ENCODE measurements around the gene ZDHHC1.
A peak's percentile ranks its signal among the peaks of the same experiment; 100 is the strongest.

ZDHHC1 gene

GRCh38 chr16:67432506-67432890 is 16.2 kb upstream of the ZDHHC1 start:
- H3K9ac ChIP-seq (ENCODE audit: low read depth, low read length, poor library complexity, severe bottlenecking) = peak overlapping the region; percentile 36

GRCh38 chr16:67431775-67432505 is 15.7 kb upstream of the ZDHHC1 start:
- Histone ChIP-seq H3K4me1 (ENCODE audit: insufficient read depth, low read length, poor library complexity, severe bottlenecking) (no peaks in the 10 kb centered on the region), H3K9me3 (ENCODE audit: insufficient read depth, low read depth, low read length) (no peaks in the 10 kb centered on the region), H3K27me3 (ENCODE audit: insufficient read depth, low read length, poor library complexity, severe bottlenecking) (no peaks in the 10 kb centered on the region), H4K20me1 (ENCODE audit: insufficient read depth, low read length, poor library complexity, severe bottlenecking) (no peaks in the 10 kb centered on the region), H3K79me2 (ENCODE audit: insufficient read depth, low read length) (no peaks in the 10 kb centered on the region), H3K9me2 (replicated peaks; ENCODE audit: low read depth, low read length) (no peaks in the 10 kb centered on the region), H3F3A (ENCODE audit: low read depth) (no peaks in the 10 kb centered on the region), H3K4me2 (ENCODE audit: low read depth, low read length, poor library complexity, severe bottlenecking) (no peak overlapping the region), H2AFZ (ENCODE audit: low read length) (no peak overlapping the region), H3K36me3 (ENCODE audit: insufficient read depth, low read length) (no peaks in the 10 kb centered on the region), H3K9ac (ENCODE audit: low read depth, low read length, poor library complexity, severe bottlenecking) (peak overlapping the region; percentile 36), H3K4me3 (ENCODE audit: low read length, poor library complexity, severe bottlenecking) (no peak overlapping the region)
- TF ChIP-seq EZH2phosphoT487 (IDR thresholded peaks at IDR 0.05; ENCODE audit: borderline replicate concordance) (no peak), CTCF (conservative IDR thresholded peaks at IDR 0.05; ENCODE audit: low read length) (no peak)

More at GRCh38 chr16:67432506-67432890, 16.2 kb upstream of the ZDHHC1 start:
- H3K4me1 ChIP-seq (ENCODE audit: insufficient read depth, low read length, poor library complexity, severe bottlenecking) = no peaks in the 10 kb centered on the region
- H3K79me2 ChIP-seq (ENCODE audit: insufficient read depth, low read length) = no peaks in the 10 kb centered on the region
- H3K4me3 ChIP-seq (ENCODE audit: low read length, poor library complexity, severe bottlenecking) = no peak overlapping the region
- H2AFZ ChIP-seq (ENCODE audit: low read length) = no peak overlapping the region; the same call in 1 of the 2 replicates
- H4K20me1 ChIP-seq (ENCODE audit: insufficient read depth, low read length, poor library complexity, severe bottlenecking) = no peaks in the 10 kb centered on the region
- H3K4me2 ChIP-seq (ENCODE audit: low read depth, low read length, poor library complexity, severe bottlenecking) = no peak overlapping the region
- TF ChIP-seq EZH2phosphoT487 (IDR thresholded peaks at IDR 0.05; ENCODE audit: borderline replicate concordance) (no peak), CTCF (conservative IDR thresholded peaks at IDR 0.05; ENCODE audit: low read length) (no peak)
- no peaks in the 10 kb centered on the region for H3K27me3 ChIP-seq (ENCODE audit: insufficient read depth, low read length, poor library complexity, severe bottlenecking)
- H3K9me3 ChIP-seq (ENCODE audit: insufficient read depth, low read depth, low read length) = no peaks in the 10 kb centered on the region
- H3K36me3 ChIP-seq (ENCODE audit: insufficient read depth, low read length) = no peaks in the 10 kb centered on the region; the same call in 1 of the 2 replicates
- no peaks in the 10 kb centered on the region for H3K9me2 ChIP-seq (replicated peaks; ENCODE audit: low read depth, low read length)
- no peaks in the 10 kb centered on the region for H3F3A ChIP-seq (ENCODE audit: low read depth)

DNA sequence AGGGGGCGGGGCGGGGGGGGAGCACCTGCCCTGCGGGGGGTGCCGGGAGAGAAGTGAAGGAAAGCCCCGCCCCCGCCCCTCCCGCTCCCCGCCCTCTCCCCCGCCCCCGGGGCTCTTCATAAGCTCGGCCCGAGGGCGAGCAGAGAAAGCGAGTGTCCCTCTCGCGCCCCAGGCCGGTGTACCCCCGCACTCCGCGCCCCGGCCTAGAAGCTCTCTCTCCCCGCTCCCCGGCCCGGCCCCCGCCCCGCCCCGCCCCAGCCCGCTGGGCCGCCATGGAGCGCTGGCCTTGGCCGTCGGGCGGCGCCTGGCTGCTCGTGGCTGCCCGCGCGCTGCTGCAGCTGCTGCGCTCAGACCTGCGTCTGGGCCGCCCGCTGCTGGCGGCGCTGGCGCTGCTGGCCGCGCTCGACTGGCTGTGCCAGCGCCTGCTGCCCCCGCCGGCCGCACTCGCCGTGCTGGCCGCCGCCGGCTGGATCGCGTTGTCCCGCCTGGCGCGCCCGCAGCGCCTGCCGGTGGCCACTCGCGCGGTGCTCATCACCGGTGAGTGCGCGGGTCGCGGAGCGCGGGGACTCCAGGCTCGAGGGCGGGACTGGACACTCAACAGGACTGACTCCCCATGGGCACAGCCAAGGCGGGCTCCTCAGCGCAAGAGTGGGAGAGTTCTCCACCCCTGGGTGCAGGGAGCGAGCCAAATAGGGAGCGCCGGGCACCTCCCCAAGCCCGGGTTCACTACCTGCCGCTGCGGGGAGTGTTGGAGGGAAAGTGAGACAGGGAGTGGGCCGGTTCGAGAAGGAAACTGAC is 14.9 kb upstream of the ZDHHC1 start, which contains the start of gene HSD11B2:
Gene HSD11B2, plus strand, starts transcription at position 145 of the 798 bp plus-strand sequence. Its CDS starts 128 bp downstream, at position 273.
- H3K4me3 ChIP-seq (ENCODE audit: low read length, poor library complexity, severe bottlenecking) = no peak within 1 kb of the TSS
- H3K27me3 ChIP-seq (ENCODE audit: insufficient read depth, low read length, poor library complexity, severe bottlenecking) = no peaks in the 10 kb centered on the region
- no peaks in the 10 kb centered on the region for H3F3A ChIP-seq (ENCODE audit: low read depth)
- H3K9me2 ChIP-seq (replicated peaks; ENCODE audit: low read depth, low read length) = no peaks in the 10 kb centered on the region
- no peaks in the 10 kb centered on the region for H3K36me3 ChIP-seq (ENCODE audit: insufficient read depth, low read length)
- no peak within 1 kb of the TSS for H2AFZ ChIP-seq (ENCODE audit: low read length)
- no peaks in the 10 kb centered on the region for H3K9me3 ChIP-seq (ENCODE audit: insufficient read depth, low read depth, low read length)
- H4K20me1 ChIP-seq (ENCODE audit: insufficient read depth, low read length, poor library complexity, severe bottlenecking) = no peaks in the 10 kb centered on the region
- H3K79me2 ChIP-seq (ENCODE audit: insufficient read depth, low read length) = no peaks in the 10 kb centered on the region
- H3K4me2 ChIP-seq (ENCODE audit: low read depth, low read length, poor library complexity, severe bottlenecking) = no peak within 1 kb of the TSS
- no peak within 1 kb of the TSS for H3K9ac ChIP-seq (ENCODE audit: low read depth, low read length, poor library complexity, severe bottlenecking)
- no peaks in the 10 kb centered on the region for H3K4me1 ChIP-seq (ENCODE audit: insufficient read depth, low read length, poor library complexity, severe bottlenecking)
- TF ChIP-seq EZH2phosphoT487 (IDR thresholded peaks at IDR 0.05; ENCODE audit: borderline replicate concordance) = no peak
- no peak for TF ChIP-seq CTCF (conservative IDR thresholded peaks at IDR 0.05; ENCODE audit: low read length)

Measured in Loucy (cell line).